Posterior cingulate gyrus (tissue), 11 donors: Measurements from ENCODE around the gene TPSAB1.
"Not testable (repeated sequence)": the region's sequence is repeated elsewhere in the genome, so short reads cannot be mapped to it uniquely, and the experiment has no call there.

Source experiments
- DNase-seq, 10 donors: peaks; one replicate each; pipeline versions ENCODE4 v3.0.0 to v3.0.0-alpha.2; 2020 to 2021; ENCODE audit warnings: mixed read lengths in 3 of 10
- intact Hi-C: fragments of 100-400 bp; cut with DNase I; formaldehyde crosslinking; loops from one replicate; pipeline ENCODE4 v1.15.1; 2023

The TPSAB1 gene

DNA sequence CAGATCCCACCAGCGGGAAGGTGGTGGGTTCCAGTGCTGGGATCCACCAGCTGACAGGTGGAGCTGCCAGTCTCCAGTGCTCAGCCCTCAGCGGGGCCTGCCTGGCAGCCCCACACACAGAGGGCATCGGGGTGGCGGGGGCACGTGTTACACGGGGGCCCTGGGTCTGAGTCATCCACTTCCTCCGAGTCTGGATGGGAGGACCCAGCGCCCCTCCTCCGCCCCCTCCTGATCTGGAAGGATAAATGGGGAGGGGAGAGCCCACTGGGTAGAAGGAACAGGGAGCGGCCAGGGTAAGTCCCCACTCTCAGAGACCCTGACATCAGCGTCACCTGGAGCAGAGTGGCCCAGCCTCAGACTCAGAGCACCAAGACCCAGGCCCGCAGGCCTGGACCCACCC lies at the start of gene TPSAB1:
Gene TPSAB1 (plus strand): TSS at position 270 of the 400 bp plus-strand sequence. CDS start 234 bp downstream, outside the sequence.
- intact Hi-C loops: not testable (repeated sequence)
- peak in 1 of 10 donors; percentile 49 for DNase-seq

DNA sequence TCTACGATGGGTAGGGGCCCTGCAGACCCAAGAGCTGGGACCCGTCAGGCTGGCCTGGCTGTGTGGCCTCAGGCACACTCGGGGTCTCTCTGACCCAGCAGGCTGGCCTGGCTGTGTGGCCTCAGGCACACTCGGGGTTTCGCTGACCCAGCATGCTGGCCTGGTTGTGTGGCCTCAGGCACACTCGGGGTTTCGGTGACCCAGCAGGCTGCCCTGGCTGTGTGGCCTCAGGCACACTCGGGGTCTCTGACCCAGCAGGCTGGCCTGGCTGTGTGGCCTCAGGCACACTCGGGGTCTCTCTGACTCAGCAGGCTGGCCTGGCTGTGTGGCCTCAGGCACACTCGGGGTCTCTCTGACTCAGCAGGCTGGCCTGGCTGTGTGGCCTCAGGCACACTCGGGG lies 49.7 kb upstream of the TPSAB1 start:
- intact Hi-C loops, DNase-seq: not testable (repeated sequence)

- no peak for DNase-seq
- intact Hi-C loops: no loop called here
Measured at GRCh38 chr16:1192384-1193073, 48.0 kb upstream of the TPSAB1 start.

DNA sequence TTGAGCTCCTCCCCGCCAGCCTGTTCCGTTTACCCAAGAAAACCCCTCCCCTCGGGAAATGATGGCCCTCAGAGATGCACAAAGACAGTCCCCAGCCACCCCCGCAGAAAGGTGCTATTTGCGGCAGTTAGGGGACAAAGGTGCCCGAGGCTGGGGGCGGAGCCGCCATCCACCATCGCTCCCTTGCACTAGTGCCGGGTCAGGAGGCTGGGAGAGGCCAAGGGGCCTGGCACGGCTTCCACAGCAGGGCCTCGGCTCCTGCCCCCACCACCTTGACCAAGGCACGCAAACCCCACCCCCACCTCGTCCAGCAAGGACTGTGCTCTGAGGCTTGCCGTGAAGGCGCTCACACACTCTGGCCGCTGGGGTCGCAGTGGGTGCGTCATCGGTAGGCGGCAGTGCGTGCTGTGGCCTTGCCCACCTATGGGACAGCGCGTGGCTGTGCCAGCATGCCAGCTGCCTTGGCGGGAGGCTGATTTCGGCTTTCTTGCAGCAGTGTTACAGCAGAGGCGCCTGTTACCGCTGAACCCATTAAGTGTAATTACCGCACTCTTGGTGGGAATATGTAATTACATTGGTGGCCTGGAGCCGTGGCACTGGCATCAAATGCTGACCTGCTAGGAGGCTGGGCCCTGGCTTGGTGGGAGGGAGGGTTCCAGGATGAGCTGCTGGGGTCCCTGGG lies 47.2 kb upstream of the TPSAB1 start:
- intact Hi-C loops: no loop called here
- peak in 7 of 10 donors; percentile 27 to 93 (median 61) for DNase-seq

GRCh38 chr16:1193825-1194581 lies 46.5 kb upstream of the TPSAB1 start:
- no peak for DNase-seq
- intact Hi-C loops: loop anchor here (1.0 kb wide), 1 partner anchor 88 kb away; no protein-coding TSS in a partner anchor

DNA sequence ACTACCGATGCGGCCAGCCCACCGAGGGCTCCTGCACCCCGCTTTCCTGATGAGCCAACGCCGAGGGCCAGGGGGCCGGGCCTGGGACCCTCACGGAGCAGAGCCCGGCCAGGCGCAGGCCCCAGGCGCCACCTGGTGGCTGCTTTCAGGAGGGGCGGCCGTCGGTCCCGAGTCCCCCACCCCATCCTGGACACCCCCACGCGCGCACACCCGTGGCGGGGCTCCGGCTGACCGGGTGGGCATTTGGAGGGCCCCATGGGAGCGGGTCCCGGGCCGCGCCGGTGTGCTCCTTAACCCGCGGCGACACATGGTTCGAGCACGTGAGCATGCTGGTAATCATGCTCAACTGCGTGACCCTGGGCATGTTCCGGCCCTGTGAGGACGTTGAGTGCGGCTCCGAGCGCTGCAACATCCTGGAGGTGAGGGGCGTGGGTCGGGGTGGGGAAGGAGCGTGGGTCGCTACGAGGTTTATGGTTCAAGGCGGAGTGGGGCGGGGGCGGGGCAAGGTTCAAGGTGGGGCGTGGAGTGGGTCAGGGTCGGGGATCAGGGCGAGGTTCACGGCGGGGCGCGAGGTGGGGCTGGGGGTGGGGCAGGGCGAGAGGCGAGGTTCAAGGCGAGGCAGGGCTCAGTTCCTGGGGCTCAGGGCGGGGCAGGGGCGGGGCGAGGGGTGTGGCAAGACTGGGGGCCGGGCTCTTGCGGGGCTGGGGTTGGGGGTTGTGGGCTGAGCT lies 45.7 kb upstream of the TPSAB1 start:
- intact Hi-C loops: loop anchor here (1.0 kb wide), 1 partner anchor 89 kb away; no protein-coding TSS in a partner anchor
- DNase-seq: peak in 1 of 10 donors; percentile 32

DNA sequence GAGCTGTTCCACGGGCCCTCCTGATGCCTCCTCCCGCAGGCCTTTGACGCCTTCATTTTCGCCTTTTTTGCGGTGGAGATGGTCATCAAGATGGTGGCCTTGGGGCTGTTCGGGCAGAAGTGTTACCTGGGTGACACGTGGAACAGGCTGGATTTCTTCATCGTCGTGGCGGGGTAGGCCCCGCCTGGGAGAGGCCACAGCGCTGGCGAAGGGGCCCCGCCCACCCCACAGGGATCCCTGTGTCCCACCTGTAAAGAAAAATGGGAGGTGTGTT lies 45.2 kb upstream of the TPSAB1 start:
- no peak for DNase-seq
- intact Hi-C loops: no loop called here

DNA sequence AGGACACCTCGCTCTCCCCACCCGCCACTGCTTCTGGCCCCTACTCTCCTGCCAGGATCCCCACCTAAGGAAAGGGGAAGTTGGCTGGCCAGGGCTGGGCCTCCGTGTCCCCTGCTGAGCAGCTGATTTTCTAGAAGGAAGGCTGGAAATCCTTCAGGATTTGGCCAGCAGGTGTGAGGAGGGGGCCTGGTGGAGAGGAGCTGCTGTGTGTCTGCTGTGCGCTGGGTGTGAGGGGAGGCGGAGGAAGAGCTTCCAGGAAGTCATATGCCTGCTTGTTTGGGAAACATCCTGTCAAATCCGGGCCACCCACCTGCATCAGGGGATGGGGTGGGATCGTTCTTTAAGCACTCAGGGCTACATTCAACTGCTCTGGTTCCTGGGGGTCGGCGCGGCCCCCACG lies 44.0 kb upstream of the TPSAB1 start:
- DNase-seq: no peak
- intact Hi-C loops: no loop called here

GRCh38 chr16:1197237-1197866 lies 43.2 kb upstream of the TPSAB1 start:
- DNase-seq: no peak
- intact Hi-C loops: no loop called here

DNA sequence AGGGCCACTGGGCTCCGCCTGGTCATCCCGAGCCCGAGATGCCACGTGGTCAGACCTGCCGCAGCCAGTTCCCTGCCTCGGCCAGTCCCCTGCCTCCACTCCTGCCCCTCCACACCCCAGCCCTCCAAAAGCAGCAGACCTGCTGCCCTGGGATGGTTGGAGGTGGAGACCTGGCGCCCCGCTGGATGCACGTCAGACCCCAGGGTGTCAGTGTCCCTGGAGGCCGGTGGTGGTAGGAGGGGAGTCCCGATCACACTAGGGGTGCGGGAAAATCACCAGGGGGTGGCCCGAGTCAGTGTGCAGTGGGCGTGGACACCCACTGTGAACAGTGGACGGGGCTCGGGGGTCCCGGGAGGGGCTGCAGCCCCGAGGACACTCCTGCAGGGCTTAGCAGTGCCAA lies 42.3 kb upstream of the TPSAB1 start:
- no peak for DNase-seq
- intact Hi-C loops: no loop called here

GRCh38 chr16:1198671-1199346 lies 41.7 kb upstream of the TPSAB1 start:
- intact Hi-C loops, DNase-seq: not testable (repeated sequence)

DNA sequence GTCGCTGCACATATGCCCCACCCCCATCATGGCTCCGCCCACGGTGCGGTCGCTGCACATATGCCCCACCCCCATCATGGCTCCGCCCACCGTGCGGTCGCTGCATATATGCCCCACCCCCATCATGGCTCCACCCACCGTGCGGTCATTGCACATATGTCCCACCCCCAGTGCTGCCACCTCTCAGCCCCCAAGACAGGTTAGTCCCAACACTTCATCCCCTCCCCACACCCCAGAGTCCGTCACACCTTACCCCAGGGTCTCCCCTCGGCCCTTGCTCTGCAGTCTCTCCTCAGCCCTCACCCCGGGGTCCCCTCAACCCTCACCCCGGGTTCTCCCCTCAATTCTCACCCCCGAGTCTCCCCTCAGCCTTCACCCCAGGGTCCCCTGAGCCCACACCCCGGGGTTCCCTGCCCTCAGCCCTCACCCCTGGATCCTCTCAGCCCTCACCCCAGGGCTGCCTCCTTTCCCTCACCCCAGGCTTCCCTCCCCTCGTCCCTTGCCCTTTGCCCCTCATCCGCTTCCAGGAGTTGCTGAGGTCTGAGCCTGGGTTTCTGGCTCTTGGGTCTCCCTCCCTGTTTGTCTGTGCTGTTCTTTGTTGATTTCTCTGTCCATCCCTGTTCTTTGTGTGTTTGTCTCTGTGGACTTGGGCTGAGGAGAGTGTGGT lies 41.0 kb upstream of the TPSAB1 start:
- intact Hi-C loops: no loop called here
- no peak for DNase-seq

DNA sequence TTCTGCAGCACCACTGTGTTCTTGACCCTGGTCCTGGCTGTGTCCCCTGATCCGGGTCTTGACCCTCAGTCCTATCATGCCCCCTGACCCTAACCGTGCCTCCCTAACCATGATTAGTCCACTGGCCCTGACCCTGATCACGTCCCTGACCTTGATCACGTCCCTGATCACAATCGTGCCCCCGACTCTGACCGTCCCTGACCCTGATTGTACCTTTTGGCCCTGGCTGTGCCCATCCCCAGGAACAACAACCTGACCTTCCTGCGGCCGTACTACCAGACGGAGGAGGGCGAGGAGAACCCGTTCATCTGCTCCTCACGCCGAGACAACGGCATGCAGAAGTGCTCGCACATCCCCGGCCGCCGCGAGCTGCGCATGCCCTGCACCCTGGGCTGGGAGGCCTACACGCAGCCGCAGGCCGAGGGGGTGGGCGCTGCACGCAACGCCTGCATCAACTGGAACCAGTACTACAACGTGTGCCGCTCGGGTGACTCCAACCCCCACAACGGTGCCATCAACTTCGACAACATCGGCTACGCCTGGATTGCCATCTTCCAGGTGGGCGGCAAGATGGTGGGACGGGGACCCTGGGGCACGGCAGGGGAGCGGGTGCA lies 40.4 kb upstream of the TPSAB1 start:
- intact Hi-C loops: no loop called here
- DNase-seq: no peak

DNA sequence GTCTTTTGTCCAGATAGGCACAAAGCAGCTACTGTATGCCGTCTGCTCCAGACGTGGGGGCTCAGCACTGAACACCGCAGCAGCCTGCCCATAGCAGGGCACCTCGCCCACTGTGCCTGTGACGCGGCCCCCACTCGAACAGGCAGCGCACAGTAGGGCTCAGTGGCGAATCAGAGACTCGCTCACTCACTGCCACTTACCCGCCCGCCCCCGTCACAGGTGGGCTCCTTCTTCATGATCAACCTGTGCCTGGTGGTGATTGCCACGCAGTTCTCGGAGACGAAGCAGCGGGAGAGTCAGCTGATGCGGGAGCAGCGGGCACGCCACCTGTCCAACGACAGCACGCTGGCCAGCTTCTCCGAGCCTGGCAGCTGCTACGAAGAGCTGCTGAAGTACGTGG lies 39.1 kb upstream of the TPSAB1 start:
- intact Hi-C loops: no loop called here
- DNase-seq: no peak

- intact Hi-C loops: no loop called here
- DNase-seq: no peak
Measured at GRCh38 chr16:1202274-1202673, 38.2 kb upstream of the TPSAB1 start.

DNA sequence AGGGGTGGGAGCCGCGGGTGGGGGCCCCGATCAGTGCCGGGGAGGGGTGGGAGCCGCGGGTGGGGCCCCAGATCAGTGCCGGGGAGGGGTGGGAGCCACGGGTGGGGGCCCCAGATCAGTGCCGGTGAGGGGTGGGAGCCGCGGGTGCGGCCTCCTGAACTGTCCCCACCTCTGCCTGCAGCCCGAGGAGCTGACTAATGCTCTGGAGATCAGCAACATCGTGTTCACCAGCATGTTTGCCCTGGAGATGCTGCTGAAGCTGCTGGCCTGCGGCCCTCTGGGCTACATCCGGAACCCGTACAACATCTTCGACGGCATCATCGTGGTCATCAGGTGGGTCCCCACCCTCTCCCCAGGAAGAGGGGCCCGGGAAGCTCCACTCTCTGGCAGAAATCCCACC lies 35.6 kb upstream of the TPSAB1 start:
- DNase-seq: no peak
- intact Hi-C loops: no loop called here

DNA sequence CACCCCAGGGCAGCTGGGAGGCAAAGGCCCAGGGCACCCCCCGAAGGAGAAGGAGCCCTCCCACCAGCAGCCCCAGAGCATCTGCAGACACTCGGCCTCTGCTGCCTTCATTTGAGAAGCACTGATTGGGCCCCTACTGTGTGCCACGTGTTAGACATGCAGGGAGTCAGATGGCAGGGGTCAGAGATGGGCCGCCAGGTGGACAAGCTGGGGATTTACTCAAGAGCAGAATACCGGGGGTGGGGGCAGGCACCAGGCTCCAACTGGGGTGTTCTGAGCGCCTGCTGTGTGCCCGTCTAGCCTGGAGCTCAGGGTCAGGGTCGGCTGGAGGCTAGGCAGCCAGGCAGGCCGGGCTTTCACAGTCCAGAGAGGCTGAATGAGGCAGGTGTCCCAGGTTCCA lies 34.2 kb upstream of the TPSAB1 start:
- DNase-seq: no peak
- intact Hi-C loops: no loop called here

DNA sequence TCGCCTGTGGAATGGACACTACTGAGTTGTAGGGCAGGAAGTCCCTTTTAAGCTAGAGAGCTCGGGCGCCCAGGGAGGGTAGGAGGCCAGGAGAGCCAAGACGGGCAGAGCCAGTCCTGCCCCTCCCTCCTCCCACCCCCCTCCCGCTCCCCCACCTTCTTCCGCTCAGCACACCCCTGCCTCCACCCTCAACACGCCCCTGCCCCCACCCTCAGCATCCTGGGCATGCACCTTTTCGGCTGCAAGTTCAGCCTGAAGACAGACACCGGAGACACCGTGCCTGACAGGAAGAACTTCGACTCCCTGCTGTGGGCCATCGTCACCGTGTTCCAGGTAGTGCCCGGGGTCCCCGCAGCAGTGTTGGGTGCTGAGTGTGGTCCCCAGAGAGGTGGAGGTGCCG lies 33.7 kb upstream of the TPSAB1 start:
- no peak for DNase-seq
- intact Hi-C loops: no loop called here

DNA sequence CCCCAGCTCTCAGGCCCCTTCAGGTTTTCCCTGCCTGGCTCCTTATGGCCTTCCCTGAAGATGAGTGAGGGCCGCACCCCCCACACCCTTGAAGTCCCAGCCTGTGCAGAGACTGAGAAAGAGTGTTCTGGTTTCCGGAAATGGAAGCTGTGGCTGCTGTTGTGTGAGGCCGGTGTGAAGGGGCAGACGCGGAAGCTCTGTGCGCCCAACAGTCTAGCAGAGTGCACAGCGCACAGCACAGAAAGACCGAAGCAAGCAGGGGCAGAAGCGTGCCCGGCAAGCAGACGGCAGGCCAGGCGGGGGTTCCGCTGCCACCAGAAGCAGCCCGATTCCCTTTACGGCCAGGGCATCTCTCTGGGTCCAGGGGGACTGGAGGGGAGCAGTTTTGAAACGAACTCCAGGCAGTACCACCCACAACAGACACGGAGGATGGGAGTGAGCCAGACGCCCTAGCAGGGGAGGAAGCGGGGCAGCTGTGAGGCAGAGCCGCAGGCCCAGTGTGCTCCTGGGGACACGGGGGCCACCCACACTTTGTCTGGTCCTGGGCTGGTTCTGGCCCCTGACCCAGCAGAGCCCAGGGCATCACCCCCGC lies 32.2 kb upstream of the TPSAB1 start:
- intact Hi-C loops: no loop called here
- no peak for DNase-seq
